Keratinocyte (primary cell): ENCODE data around the gene TRPV4. TPM values are rescaled to one million over a fixed set of nuclear protein-coding genes. Genes with fewer than 3 reads are reported as not detected.

Experiments
- DNase-seq: peaks from one replicate; pipeline ENCODE4 v3.0.0-alpha.2; 2011; ENCODE audit warnings: low read depth, missing footprints, low spot score
- FAIRE-seq: peaks from 2 replicates; lab custom pipeline; 2011; peaks lifted over from hg19 to GRCh38; lab: Jason Lieb, UNC
- H2AFZ ChIP-seq: 2 replicates; pipeline ENCODE4 v1.6.0; 2012; ENCODE audit warnings: low read length, control low read depth, inconsistent platforms; ENCODE audit not compliant: control insufficient read depth
- H3K27ac ChIP-seq: 2 replicates; pipeline ENCODE4 v1.5.1; 2011; ENCODE audit warnings: low read length; ENCODE audit not compliant: control insufficient read depth, insufficient read depth
- H3K27me3 ChIP-seq: 3 replicates; pipeline ENCODE4 v1.6.0; 2011; ENCODE audit warnings: low read length; ENCODE audit not compliant: control insufficient read depth, insufficient read depth; ENCODE audit errors: extremely low read depth
- H3K36me3 ChIP-seq, 2 experiments: 2 replicates in 1 of 2; 3 replicates in 1 of 2; pipeline ENCODE4 v1.5.1; 2011; ENCODE audit warnings: low read length in 2 of 2, mild to moderate bottlenecking in 1 of 2; ENCODE audit not compliant: control insufficient read depth in 2 of 2, insufficient read depth in 2 of 2; ENCODE audit errors: extremely low read depth in 1 of 2
- H3K4me1 ChIP-seq: 3 replicates; pipeline ENCODE4 v1.5.1; 2011; ENCODE audit warnings: low read length; ENCODE audit not compliant: control insufficient read depth, insufficient read depth; ENCODE audit errors: extremely low read depth
- H3K4me2 ChIP-seq: 3 replicates; pipeline ENCODE4 v1.6.0; 2011; ENCODE audit warnings: low read depth, low read length; ENCODE audit not compliant: control insufficient read depth, insufficient read depth; ENCODE audit errors: extremely low read depth
- H3K4me3 ChIP-seq, 3 experiments: fragments of 200-600 bp in 1 of 3; sonication (generic) in 1 of 3; 2 replicates in 2 of 3; 3 replicates in 1 of 3; pipeline ENCODE4 v1.5.1; 2011 to 2016; ENCODE audit warnings: low read length in 3 of 3, mild to moderate bottlenecking in 3 of 3, control low read depth in 2 of 3, inconsistent platforms in 1 of 3, low read depth in 1 of 3, mixed read lengths in 1 of 3, mixed run types in 1 of 3, moderate library complexity in 1 of 3; ENCODE audit not compliant: control insufficient read depth in 2 of 3, insufficient read depth in 2 of 3; ENCODE audit errors: extremely low read depth in 1 of 3
- H3K79me2 ChIP-seq: 2 replicates; pipeline ENCODE4 v1.6.0; 2012; ENCODE audit warnings: low read length; ENCODE audit not compliant: control insufficient read depth, insufficient read depth
- H3K9ac ChIP-seq: 3 replicates; pipeline ENCODE4 v1.6.0; 2011; ENCODE audit warnings: low read length; ENCODE audit not compliant: control insufficient read depth, insufficient read depth; ENCODE audit errors: extremely low read depth
- H3K9me1 ChIP-seq: 3 replicates; pipeline ENCODE4 v1.6.0; 2011; ENCODE audit warnings: low read length; ENCODE audit not compliant: control insufficient read depth, insufficient read depth; ENCODE audit errors: extremely low read depth
- H3K9me3 ChIP-seq: 2 replicates; pipeline ENCODE4 v1.5.1; 2012; ENCODE audit warnings: low read depth, low read length; ENCODE audit not compliant: control insufficient read depth
- H4K20me1 ChIP-seq: 3 replicates; pipeline ENCODE4 v1.6.0; 2011; ENCODE audit warnings: low read length; ENCODE audit not compliant: control insufficient read depth, insufficient read depth; ENCODE audit errors: extremely low read depth
- EZH2 ChIP-seq: IDR thresholded peaks from one replicate; pipeline ENCODE4 v1.6.1; 2012; ENCODE audit warnings: inconsistent platforms, mild to moderate bottlenecking, low read length, moderate library complexity
- dilution Hi-C: fragments of 300-500 bp; cut with MboI; formaldehyde crosslinking; loops from one replicate; pipeline ENCODE4 v1.7.0; 2020; ENCODE audit warnings: low sequenced_read_pairs; ENCODE audit not compliant: extremely low pct_ligation_motif_present
- polyA plus RNA-seq, 5 experiments: library from polyadenylated mRNA; depleted of rRNA in 3 of 5; stranded (reverse) in 3 of 5; stranded (forward) in 1 of 5; unstranded in 1 of 5; fragments of >200 nt; gene quantifications; 1 replicate in 1 of 5; 2 replicates in 3 of 5; 3 replicates in 1 of 5; pipeline versions ENCODE4 v1.2.1 to v1.2.3, GENCODE V29; 2011 to 2012; ENCODE audit warnings: missing spikeins in 2 of 5, low read depth in 1 of 5, low replicate concordance in 1 of 5
- TF ChIP-seq, protein P1 (sequence below), 3 experiments: IDR thresholded peaks in 1 of 3; conservative IDR thresholded peaks in 1 of 3; optimal IDR thresholded peaks in 1 of 3; 2 replicates in 2 of 3; 3 replicates in 1 of 3; pipeline versions ENCODE3 to v1.5.1; 2011; ENCODE audit warnings: low read length in 3 of 3, mild to moderate bottlenecking in 3 of 3, moderate library complexity in 2 of 3, control low read depth in 1 of 3, inconsistent platforms in 1 of 3; ENCODE audit not compliant: insufficient read depth in 2 of 3; ENCODE audit errors: extremely low read depth in 1 of 3

Gene TRPV4
- polyA plus RNA-seq, 1 donor (not counting 4 experiments of a cell fraction or from before 2014, with no cell fraction given), result 0.46 TPM

DNA sequence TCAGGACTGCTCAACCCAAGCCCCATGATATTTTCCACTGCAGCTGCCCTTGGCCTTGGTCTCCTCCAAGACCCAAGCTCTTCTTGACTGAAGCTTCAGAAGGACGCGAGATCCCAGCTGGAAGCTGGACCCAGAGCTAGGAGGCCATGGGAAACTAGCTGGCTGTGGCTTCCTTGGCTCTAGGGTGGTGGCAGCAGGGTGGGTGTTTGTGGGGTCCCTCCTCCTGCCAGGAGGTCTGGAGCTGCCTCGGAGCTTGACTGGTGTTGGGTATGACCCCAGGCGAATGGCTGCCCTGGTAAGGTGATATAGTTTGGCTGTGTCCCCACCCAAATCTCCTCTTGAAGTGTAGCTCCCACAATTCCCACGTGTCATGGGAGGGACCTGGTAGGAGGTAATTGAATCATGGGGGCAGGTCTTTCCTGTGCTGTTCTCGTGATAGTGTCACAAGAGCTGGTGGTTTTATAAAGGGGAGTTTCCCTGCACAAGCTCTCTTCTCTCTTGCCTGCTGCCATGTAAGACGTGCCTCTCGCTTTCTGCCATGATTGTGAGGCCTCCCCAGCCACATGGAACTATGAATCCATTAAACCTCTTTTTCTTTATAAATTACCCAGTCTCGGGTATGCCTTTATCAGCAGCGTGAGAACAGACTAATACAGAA, 51.4 kb downstream of the TRPV4 start:
- Histone ChIP-seq H3K9me1 (no peaks in the 10 kb centered on the region), H3K27me3 (no peaks in the 10 kb centered on the region), H3K4me2 (no peak overlapping the region), H3K36me3 (no peaks in the 10 kb centered on the region), H3K9ac (no peak overlapping the region), H3K79me2 (no peaks in the 10 kb centered on the region), H4K20me1 (no peaks in the 10 kb centered on the region), H3K9me3 (no peaks in the 10 kb centered on the region), H2AFZ (no peak overlapping the region), H3K27ac (no peak overlapping the region), H3K4me3 (no peak overlapping the region), H3K4me1 (peaks cover 7% of the 10 kb centered on the region)
- TF ChIP-seq, protein P1, sequence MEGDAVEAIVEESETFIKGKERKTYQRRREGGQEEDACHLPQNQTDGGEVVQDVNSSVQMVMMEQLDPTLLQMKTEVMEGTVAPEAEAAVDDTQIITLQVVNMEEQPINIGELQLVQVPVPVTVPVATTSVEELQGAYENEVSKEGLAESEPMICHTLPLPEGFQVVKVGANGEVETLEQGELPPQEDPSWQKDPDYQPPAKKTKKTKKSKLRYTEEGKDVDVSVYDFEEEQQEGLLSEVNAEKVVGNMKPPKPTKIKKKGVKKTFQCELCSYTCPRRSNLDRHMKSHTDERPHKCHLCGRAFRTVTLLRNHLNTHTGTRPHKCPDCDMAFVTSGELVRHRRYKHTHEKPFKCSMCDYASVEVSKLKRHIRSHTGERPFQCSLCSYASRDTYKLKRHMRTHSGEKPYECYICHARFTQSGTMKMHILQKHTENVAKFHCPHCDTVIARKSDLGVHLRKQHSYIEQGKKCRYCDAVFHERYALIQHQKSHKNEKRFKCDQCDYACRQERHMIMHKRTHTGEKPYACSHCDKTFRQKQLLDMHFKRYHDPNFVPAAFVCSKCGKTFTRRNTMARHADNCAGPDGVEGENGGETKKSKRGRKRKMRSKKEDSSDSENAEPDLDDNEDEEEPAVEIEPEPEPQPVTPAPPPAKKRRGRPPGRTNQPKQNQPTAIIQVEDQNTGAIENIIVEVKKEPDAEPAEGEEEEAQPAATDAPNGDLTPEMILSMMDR (optimal IDR thresholded peaks at IDR 0.05 in 1 of 3, IDR thresholded peaks at IDR 0.05 in 1 of 3, conservative IDR thresholded peaks at IDR 0.05 in 1 of 3; ENCODE audit: extremely low read depth in 1 of 3, insufficient read depth in 2 of 3, low read length in 3 of 3), result no peak
- no peak for TF ChIP-seq EZH2
- no peak for FAIRE-seq
- dilution Hi-C loops, result loop anchor here (25.0 kb wide), 2 partner anchors 144 to 244 kb away; no protein-coding TSS in a partner anchor
- no peak for DNase-seq

DNA sequence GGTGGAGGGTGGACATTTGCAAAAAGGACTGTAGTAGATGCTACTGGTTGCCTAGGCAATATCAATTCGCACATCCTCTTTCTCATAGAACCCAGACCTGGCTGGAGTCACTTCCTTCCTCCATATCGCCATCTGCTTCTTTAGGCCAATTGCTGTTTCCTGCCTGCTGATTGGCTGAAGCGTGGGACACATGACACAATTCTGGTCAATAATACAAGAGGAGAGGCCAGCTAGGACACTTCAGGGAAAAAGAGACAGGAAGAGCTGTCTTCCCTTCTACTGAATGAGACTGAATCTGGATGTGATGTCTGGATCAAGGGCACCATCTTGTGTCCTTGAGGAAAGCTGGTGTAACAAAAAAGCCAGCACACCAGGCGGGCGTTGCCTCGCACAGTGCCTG, 53.8 kb downstream of the TRPV4 start:
- Histone ChIP-seq H3K9me1 (no peaks in the 10 kb centered on the region), H3K79me2 (no peaks in the 10 kb centered on the region), H3K27ac (no peak overlapping the region), H2AFZ (no peak overlapping the region), H3K27me3 (no peaks in the 10 kb centered on the region), H3K4me3 (no peak overlapping the region), H3K4me1 (peaks cover 7% of the 10 kb centered on the region), H3K9ac (no peak overlapping the region), H3K9me3 (no peaks in the 10 kb centered on the region), H3K36me3 (no peaks in the 10 kb centered on the region), H4K20me1 (no peaks in the 10 kb centered on the region), H3K4me2 (no peak overlapping the region)
- DNase-seq (no peak), FAIRE-seq (peak; percentile 29)
- TF ChIP-seq, protein P1 (optimal IDR thresholded peaks at IDR 0.05 in 1 of 3, IDR thresholded peaks at IDR 0.05 in 1 of 3, conservative IDR thresholded peaks at IDR 0.05 in 1 of 3; ENCODE audit: extremely low read depth in 1 of 3, insufficient read depth in 2 of 3, low read length in 3 of 3), result peak in 1 of 3 experiments; percentile 23
- no peak for TF ChIP-seq EZH2
- dilution Hi-C loops, result loop anchor here (25.0 kb wide), 2 partner anchors 142 to 242 kb away; no protein-coding TSS in a partner anchor
